GM13976 (cell line): ENCODE measurements around the gene CNNM2.
"Not testable (repeated sequence)": the region's sequence is repeated elsewhere in the genome, so short reads cannot be mapped to it uniquely, and the experiment has no call there.

Source experiments
- DNase-seq: peaks from one replicate; pipeline ENCODE4 v3.0.0; 2012; ENCODE audit warnings: low spot score
- CTCF ChIP-seq: IDR thresholded peaks from 2 replicates; pipeline ENCODE4 v1.5.1; 2012; ENCODE audit warnings: borderline replicate concordance, mild to moderate bottlenecking; ENCODE audit not compliant: insufficient read depth; ENCODE audit errors: extremely low read depth, missing control alignments, control extremely low read depth
- in situ Hi-C: fragments of 300-500 bp; cut with MboI; formaldehyde crosslinking; loops from one replicate; pipeline ENCODE4 v1.12.0; 2022; ENCODE audit warnings: low sequenced_read_pairs, mixed read lengths, inconsistent platforms; ENCODE audit not compliant: unreplicated experiment

CNNM2 gene

GRCh38 chr10:102996876-102997275 is 78.8 kb downstream of the CNNM2 start:
- TF ChIP-seq CTCF, result no peak
- in situ Hi-C loops, result no loop called here
- no peak for DNase-seq

GRCh38 chr10:102997998-102998397 is 79.9 kb downstream of the CNNM2 start:
- in situ Hi-C loops, result no loop called here
- TF ChIP-seq CTCF, result no peak

GRCh38 chr10:102998399-102998907 is 80.4 kb downstream of the CNNM2 start:
- TF ChIP-seq CTCF, result no peak
- DNase-seq, result no peak
- in situ Hi-C loops, result no loop called here

More at GRCh38 chr10:102997998-102998397, 79.9 kb downstream of the CNNM2 start:
- DNase-seq, result peak; percentile 77

- in situ Hi-C loops, DNase-seq: not testable (repeated sequence)
Observed at GRCh38 chr10:103000050-103000449, 82.0 kb downstream of the CNNM2 start.

- no peak for TF ChIP-seq CTCF
- DNase-seq, result no peak
- in situ Hi-C loops, result no loop called here
Observed at GRCh38 chr10:103007017-103007416, 88.9 kb downstream of the CNNM2 start.

GRCh38 chr10:103013416-103013815 is 95.3 kb downstream of the CNNM2 start:
- DNase-seq, result no peak
- TF ChIP-seq CTCF, result no peak
- in situ Hi-C loops, result no loop called here

- in situ Hi-C loops, result no loop called here
- DNase-seq, result no peak
- TF ChIP-seq CTCF, result no peak
Observed at GRCh38 chr10:103019425-103019824, 101.3 kb downstream of the CNNM2 start.
